ENCODE results near the gene EXOC7.
"Not testable (repeated sequence)": the region's sequence is repeated elsewhere in the genome, so short reads cannot be mapped to it uniquely, and the experiment has no call there.

The EXOC7 gene

DNA sequence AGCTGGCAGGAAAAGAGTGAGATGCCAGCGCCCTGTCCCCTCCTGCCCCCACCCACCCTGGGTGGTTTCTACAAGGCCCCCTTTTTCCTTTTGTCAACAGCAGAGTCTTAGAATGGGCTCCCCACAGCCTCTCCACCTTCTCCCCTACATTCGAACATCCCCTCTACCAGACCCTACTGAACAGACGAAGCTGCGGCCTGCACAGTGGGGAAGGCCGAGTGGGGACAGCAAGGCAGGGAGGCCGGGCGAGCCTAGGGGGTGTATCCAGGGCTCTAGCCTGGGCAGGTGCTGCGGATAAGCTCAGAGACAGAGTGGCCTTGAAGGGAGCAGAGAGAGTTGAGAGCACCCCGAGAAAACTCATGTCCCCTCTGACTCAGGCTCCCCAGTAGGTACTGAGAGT is 17.2 kb downstream of the EXOC7 start:
- no peak for DNase-seq

DNA sequence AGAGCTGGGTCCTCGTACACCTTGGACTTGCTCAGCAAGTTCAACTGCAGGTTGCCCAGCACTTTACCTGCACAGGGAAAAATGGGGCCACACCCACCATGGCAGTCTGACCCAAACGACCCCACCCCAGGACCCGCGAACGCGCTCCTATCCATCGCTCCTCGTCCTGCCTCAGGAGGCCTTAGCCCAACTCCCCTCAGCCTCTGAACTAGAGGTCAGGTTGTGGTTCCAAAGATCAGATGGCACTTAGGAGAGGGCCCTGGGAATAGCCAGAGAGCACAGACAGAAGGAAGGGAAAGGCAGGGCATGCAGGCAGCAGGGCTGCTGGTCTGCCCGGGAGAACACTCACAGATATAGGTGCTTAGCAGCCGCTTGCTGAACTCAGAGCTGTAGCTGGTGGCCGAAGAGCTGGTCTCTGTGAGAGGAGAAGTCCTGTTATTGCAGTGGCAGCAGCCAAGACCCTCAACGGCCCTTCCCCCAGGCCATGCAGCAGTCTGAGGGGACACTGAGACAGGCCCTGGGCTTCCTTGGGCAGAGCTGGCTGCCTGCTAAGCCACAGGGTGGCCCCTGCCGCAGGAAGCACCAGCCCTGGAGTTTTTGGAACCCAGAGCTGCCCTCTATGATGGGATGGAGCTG is 17.7 kb downstream of the EXOC7 start:
- no peak for DNase-seq

DNA sequence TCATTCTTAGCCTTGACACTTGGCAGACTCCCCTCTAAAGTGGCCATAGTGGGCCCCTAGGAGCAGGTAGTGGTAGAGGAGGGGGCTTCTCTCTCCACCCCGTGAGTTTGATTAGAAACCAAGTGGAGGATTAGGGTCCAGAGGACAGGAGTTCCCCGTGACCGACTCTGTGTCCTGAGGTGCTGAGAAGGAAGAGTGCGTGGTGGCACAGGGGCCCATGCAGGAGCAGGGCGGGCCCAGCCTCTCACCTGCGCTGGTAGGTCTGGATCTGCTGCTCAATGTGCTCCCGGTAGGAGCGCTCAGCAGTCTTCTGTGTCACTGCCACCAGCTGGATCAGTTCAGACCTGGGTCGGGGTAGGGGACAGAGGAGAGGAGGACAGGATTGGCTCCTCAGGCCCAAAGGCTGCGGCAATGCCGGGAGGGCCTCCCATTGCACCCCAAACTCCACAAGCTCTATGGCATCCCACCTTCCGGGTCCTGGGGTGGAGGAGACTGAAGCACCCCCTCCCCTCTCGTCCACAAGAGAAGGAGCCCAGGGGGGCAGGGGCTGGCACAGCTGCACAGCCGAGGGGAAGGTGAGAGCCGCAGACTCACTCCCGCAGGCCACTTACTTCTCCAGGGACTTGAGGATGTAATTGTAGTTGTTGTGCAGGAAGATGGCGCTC is 18.4 kb downstream of the EXOC7 start:
- DNase-seq = no peak

DNA sequence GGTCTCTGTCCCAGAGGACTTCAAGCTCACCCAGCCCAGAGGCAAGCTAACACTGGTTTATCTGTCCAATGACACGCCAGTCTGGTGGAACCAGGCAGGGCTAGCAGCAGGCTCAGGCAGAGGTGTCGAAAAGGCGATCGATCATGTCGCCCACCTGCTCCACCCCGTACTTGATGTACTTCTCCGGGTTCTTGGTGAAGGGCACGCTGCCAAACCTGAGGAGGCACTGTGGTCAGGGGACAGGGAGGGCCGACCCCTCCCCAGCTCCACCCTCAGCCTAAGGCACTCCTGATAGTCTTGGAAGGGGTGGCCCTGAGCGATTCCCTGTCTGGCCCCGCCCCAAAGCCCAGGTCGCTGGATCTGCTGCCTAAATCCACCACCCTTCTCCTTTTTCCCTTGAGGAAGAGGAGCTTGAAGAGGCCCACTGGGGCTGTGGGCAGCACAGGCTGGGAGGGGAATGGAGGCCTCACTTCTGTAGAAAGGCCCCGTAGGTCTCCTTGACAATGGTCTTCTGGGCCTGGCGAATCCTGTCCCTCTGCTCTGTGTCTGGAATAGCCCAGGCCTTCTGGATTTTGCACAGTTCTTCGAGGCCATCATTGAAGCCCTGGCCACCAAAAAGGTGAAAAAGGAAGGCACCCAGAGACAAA is 19.9 kb downstream of the EXOC7 start:
- no peak for DNase-seq

DNA sequence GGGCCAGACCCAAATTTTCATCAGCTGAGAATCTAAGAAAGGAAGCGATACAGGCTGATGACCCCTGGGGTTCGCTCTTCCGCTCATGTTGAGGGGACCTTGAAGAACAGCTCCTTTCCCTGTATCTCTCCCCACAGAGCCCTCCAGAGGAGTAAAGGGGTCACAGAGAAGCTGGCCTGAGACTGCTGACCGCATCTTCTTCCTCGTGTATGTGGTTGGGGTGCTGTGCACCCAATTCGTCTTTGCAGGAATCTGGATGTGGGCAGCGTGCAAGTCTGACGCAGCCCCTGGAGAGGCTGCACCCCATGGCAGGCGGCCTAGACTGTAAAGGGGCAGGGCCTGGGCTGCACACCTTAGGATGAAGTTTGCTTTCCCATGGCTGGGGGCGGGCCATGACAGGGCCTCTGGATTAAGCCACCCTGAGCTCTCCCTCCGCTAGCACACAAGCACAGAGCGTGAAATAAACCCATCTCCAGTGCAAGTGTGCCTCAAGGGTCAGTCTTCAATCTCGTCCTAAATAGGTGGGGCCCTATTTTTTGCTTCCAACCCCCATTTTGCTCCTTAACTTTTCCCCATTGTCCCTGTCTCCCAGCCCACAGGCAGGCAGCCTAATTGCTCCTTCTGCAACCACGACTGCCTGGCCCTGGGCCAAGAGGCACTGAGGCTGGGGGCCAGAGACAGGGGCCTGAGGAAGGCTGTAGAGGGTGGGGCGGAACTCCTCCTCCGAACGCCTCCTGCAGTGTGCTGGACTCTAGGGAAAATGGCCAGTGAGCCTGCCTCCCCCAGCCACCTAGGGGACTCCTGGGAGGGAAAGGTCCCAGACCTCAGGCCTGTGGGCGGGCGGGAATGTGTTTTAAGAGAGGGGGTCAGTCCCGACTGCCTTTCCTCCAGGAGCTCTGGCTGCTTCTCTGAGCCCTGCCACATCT is 21.0 kb downstream of the EXOC7 start:
- no peak for DNase-seq

DNA sequence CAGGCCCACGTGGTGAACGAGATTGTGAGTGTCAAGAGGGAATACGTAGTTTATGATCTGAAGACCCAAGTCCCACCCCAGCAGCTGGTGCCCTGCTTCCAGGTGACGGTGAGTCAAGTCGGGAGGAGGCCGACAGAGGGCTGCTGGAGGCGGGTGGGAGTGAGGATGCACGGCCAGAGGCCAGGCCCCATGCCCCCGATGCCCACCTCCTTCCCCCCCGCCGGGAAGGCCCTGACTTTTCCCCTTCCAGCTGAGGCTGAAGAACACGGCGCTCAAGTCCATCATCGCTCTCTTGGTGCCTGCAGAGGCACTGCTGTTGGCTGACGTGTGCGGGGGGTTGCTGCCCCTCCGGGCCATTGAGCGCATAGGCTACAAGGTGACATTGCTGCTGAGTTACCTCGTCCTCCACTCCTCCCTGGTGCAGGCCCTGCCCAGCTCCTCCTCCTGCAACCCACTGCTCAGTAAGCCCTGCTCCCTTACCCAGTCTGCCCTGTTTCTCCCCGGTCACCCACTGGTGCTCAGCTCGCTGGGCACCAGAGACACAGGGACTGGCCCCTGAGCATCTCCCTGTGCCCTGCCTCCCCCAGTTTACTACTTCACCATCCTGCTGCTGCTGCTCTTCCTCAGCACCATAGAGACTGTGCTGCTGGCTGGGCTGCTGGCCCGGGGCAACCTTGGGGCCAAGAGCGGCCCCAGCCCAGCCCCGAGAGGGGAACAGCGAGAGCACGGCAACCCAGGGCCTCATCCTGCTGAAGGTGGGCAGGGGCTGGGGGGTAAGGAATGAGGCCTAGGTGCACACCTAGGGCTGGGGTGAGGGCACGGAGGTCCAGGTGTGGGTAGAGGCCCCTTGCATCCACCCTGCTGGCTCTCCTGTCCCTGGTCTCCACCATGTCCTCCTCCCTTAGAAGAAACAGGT is 22.0 kb downstream of the EXOC7 start:
- no peak for DNase-seq

DNA sequence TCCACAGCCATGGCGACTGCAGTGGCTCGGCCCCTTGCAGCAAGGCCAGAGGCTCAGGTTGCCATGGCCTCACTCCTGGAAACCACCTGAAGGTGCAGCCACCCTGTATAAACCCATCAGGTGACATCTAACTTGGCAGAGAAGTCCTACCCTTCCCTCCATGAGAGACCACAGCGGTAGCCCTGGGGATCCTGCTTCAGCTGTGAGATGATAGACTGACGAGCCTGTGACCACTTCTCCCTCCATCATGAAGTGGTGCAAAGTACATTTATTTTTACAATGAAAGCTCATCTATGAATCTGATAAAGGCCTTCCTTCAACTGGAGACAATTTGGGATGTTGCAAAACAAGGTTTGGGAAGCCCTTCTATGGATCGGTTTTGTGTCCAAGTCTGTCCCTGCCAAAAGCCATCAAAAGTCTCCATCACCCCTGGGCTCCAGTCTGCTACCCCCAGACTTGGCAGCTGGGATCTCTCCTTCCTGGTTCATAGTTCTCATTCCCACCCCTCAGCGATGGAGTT is 22.8 kb downstream of the EXOC7 start:
- no peak for DNase-seq

DNA sequence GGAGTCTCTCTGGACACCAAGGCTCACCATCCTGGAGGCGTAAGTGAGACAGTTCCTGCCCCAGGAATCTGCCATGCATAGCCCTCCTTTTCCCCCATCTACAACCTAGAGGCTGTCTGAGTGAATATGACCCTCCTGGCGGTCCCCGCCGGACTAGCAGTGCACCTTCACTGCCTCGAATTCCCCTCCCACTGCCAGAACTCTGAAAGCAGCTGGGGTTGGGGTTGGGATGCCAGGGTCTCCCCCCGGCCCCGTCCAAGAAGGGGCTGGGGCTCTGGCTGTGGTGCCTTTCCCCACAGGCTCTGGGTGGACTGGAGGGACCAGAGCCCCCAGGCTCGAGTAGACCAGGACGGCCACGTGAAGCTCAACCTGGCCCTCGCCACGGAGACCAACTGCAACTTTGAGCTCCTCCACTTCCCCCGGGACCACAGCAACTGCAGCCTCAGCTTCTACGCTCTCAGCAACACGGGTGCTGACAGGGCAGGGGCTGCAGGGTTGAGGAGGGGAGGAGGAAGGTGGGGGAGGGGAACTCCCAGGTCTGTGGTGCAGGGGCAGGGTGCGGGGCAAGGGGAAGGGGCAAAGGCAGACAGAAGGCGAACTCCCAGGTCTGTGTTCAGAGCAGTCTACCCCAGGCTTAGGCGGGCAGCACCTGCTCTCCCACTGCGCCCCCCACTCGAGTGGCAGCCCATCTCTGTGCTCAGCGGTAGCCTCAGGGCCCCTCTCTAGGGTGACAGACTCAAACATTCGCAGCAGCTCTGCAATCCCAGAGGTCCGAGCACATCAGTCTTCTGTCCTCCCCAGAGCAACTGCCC is 23.4 kb downstream of the EXOC7 start:
- DNase-seq = no peak

DNA sequence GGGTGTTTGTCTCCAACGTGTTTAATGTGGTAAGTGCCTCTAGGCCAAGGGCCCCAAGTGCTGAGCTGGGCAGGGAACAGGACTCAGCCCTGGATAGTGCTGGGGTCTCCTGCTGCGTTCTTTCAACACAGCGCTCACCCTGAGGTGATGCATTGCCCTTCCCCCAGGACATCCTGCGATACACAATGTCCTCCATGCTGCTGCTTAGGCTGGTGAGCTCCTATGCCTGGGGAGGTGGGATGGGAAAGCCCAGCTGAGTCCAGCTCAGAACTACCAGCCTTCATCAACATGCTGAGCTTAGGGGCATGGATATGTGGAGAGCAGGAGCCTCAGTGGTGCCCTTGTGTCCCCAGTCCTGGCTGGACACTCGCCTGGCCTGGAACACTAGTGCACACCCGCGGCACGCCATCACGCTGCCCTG is 24.0 kb downstream of the EXOC7 start:
- no peak for DNase-seq

DNA sequence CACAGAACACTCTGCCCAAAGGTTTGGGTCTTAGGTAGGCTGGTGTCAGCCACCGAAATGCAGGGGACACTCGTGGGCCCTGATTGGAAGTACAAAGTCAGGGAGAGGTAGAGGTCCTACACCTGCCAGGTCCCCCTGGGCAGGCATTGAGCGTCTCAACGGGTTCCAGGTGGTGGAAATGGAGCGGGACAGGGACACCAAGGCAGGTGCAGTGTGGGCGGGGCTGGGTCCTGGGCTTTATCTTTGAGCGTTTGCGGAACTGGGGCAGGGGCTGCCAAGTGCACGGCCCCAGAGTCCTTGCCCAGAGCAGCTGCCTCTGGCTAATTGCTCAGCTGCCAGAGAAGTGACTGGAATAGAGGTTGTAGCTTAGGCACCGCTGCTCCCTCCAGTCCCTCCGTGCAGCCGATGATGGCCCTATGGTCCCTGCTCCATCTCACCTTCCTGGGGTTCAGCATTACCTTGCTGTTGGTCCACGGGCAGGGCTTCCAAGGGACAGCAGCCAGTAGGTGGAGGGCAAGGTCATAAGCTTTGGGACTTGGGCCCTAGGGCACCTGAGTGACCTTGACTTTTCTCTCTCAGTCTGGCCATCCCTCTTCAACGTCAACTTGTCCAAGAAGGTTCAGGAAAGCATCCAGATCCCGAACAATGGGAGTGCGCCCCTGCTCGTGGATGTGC is 24.6 kb downstream of the EXOC7 start, which contains the start of gene ZACN:
Gene ZACN, plus strand, starts transcription at position 323 of the 675 bp plus-strand sequence. Its CDS starts 83 bp downstream, at position 406.
- no peak for DNase-seq

DNA sequence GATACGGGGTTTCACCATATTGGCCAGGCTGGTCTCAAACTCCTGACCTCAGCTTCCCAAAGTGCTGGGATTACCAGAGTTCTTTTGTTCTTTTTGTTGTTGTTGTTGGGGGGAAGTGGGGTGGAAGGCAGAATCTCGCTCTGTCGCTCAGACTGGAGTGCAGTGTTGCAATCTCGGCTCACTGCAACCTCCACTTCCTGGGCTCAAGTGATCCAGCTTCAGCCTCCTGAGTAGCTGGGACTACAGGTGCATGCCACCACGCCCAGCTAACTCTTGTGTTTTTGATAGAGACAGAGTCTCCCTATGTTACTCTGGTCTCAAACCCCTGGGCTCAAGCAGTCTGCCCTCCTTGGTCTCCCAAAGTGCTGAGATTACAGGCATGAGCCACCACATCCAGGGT is 25.2 kb downstream of the EXOC7 start:
- DNase-seq = not testable (repeated sequence)

DNA sequence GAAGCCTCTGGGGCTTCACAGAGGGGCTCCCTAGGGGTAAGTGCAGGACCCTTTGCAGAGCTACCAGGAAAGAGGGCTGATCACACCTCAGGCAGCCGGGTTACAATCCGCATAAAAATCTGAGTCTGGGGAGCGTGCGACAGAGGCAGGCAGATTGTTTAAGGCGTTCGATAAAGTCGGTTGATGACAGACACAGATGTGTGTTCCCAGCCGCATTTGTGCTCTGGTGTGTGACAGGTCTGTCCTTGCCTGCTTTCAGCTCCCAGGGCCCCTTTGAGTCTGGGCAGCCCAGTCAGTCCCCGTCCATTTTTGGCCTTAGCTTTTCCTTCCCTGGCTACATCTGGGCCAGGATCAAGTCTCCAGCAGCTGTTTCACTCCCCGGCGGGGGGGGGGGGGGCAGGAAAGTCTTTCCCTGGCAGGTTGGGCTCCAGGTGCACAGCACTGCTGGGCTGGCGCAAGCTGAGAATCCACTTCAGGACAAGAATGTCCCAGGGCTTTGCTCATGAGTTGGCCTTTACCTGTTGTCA is 25.9 kb downstream of the EXOC7 start:
- DNase-seq = no peak

DNA sequence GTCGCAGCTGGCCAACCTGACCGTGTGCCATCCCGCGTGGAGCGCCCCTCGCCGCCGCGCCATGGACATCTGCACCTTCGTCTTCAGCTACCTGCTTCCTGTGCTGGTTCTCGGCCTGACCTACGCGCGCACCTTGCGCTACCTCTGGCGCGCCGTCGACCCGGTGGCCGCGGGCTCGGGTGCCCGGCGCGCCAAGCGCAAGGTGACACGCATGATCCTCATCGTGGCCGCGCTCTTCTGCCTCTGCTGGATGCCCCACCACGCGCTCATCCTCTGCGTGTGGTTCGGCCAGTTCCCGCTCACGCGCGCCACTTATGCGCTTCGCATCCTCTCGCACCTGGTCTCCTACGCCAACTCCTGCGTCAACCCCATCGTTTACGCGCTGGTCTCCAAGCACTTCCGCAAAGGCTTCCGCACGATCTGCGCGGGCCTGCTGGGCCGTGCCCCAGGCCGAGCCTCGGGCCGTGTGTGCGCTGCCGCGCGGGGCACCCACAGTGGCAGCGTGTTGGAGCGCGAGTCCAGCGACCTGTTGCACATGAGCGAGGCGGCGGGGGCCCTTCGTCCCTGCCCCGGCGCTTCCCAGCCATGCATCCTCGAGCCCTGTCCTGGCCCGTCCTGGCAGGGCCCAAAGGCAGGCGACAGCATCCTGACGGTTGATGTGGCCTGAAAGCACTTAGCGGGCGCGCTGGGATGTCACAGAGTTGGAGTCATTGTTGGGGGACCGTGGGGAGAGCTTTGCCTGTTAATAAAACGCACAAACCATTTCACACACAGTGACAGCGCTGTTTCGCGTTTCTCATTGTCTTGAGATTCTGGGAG is 26.6 kb downstream of the EXOC7 start:
- no peak for DNase-seq

DNA sequence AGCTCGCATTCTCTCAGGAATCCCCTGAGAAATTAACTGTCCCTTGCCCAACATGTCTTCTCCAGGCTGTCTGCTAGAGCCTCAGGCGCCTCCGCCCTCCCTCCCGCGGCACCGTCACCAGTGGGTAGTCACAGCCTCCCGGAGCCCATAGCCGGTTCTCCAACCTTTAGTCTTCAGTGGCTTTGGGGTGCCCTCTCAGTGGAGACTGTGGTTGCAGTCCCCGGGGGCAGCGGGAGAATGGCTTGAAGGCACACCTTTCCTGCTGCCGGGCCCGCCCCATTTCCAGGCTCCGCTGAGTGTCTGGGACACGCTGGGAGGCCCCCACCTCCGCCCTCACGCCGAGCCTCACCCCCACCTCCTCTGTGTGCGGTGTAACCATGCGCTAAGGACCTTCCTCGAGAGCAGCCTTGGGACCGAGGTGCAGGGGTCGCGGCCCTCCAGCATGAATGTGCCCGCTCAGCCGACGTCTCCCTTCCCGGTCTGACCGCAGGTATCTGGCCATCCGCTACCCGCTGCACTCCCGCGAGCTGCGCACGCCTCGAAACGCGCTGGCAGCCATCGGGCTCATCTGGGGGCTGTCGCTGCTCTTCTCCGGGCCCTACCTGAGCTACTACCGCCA is 27.3 kb downstream of the EXOC7 start:
- DNase-seq = no peak

DNA sequence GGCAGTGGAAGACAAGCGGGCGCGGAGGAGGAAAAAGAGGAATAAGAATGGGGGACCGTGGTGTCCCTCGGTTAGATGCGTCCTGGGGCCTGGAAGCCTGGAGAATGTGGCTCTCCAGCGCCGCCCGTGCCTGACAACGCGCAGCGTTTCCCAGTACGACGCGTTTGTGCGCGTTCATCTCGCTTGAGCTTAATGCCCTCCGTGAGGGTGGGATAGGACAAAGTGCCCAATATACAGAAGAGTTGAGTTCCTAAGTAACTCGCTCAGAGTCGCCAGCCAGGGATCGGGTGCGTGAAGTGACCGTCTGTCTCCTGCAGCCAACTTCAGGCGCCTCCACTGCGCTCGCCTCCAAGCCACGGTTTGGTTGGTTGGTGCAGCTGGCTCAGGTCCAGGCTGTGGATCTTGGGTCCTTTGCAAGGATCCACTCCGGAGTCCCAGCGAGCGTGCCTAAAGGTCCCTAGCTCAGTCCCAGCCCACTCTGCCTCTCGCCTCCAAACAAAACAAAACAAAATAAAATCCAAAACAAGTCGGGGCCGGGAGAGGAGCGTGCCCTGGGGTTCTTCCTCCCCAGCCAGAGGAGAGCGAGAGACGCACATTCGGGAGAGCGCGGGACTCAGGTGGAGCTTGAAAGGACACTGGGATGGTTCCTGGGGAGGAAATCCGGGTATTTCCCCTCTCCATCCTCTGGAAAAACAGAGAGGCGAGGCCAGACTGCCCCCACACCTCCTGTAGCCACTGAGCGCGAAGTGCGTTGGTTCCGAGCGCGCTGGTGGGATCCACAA is 28.0 kb downstream of the EXOC7 start:
- no peak for DNase-seq

DNA sequence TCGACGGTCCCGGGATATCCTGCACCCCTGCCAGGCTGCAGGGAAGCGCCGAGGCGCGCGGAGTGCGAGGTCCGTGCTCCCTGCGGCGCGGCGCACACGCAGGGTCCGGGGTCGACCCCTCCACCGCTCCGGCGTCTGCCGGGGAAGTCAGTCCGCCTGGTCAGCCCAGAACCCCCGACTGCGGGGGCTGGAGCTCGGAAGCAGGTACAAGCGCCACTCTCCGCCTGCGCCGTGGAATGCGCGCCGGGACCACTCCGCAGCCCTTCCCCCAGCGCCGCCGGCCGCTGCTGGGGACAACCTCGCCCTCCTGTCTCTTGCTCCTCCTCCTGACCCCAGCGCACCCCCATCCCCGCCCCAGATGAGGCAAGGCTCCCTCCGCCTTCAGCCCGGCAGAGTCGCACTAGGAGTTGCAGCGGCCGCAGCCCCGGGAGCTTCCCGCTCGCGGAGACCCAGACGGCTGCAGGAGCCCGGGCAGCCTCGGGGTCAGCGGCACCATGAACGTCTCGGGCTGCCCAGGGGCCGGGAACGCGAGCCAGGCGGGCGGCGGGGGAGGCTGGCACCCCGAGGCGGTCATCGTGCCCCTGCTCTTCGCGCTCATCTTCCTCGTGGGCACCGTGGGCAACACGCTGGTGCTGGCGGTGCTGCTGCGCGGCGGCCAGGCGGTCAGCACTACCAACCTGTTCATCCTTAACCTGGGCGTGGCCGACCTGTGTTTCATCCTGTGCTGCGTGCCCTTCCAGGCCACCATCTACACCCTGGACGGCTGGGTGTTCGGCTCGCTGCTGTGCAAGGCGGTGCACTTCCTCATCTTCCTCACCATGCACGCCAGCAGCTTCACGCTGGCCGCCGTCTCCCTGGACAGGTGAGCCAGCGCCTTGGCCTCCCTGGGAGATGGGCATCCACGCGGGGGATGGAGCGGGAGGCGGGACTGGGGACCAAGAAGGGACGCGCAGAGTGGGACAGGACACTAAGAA is 28.9 kb downstream of the EXOC7 start, which contains the start of gene GALR2:
Gene GALR2, plus strand, starts transcription at position 392 of the 974 bp plus-strand sequence. Its CDS starts 103 bp downstream, at position 495.
- no peak for DNase-seq
